Progenitor cell of endocrine pancreas (in vitro differentiated cells): ENCODE results near the gene SEMA6D. TPM values are rescaled to one million over a fixed set of nuclear protein-coding genes. Genes with fewer than 3 reads are reported as not detected.
A peak's percentile ranks its signal among the peaks of the same experiment; 100 is the strongest.

Experiments
- DNase-seq: peaks from one replicate; pipeline ENCODE4 v3.0.0; 2021; ENCODE audit warnings: low spot score; ENCODE audit not compliant: unreplicated experiment
- H3K27ac Mint-ChIP-seq: 2 replicates; pipeline ENCODE4 v1.8.0; 2021; ENCODE audit warnings: mild to moderate bottlenecking, moderate library complexity, mixed read lengths
- H3K27me3 Mint-ChIP-seq: 2 replicates; pipeline ENCODE4 v1.8.0; 2021; ENCODE audit warnings: mixed read lengths
- H3K36me3 Mint-ChIP-seq: 2 replicates; pipeline ENCODE4 v1.8.0; 2022; ENCODE audit warnings: mixed read lengths; ENCODE audit not compliant: insufficient read depth
- H3K4me1 Mint-ChIP-seq: 2 replicates; pipeline ENCODE4 v1.8.0; 2021; ENCODE audit warnings: low read depth, mixed read lengths
- H3K4me3 Mint-ChIP-seq: 2 replicates; pipeline ENCODE4 v1.8.0; 2021; ENCODE audit warnings: low read depth, mild to moderate bottlenecking, moderate library complexity, mixed read lengths
- H3K9me3 Mint-ChIP-seq: 2 replicates; pipeline ENCODE4 v1.8.0; 2021; ENCODE audit warnings: low read depth, mixed read lengths
- total RNA-seq: library from RNA; stranded (reverse); gene quantifications from 2 replicates; pipeline ENCODE4 v1.2.1, GENCODE V29; 2021
- TF ChIP-seq, protein P1 (sequence below): fragments of 200-600 bp; sonication (generic); IDR thresholded peaks from one replicate; pipeline ENCODE4 v1.5.0; 2021; ENCODE audit warnings: antibody characterized with exemption, mild to moderate bottlenecking; ENCODE audit not compliant: unreplicated experiment

The SEMA6D gene
- total RNA-seq, 1 donor from 2014 or later: 10.6 TPM

DNA sequence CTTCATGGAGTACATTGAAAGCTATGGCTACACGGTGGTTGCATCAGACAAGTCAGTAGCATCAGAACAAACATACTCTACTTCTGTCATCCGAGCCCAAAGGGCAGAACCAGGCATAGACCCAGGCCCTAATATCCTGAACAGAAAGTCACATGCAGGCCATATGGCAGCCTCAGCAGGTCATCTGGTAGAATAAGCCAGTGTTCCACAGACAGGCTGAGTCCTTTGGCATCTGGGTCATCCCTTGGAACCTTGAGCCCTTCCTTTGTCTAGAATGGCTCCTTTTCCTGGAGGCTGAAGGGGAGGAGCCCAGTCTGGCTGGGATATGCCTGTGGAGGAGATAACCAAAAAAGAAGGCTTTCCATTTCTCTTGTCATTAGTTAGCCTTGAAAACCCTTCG is 29.2 kb downstream of the SEMA6D start:
- TF ChIP-seq, protein P1, sequence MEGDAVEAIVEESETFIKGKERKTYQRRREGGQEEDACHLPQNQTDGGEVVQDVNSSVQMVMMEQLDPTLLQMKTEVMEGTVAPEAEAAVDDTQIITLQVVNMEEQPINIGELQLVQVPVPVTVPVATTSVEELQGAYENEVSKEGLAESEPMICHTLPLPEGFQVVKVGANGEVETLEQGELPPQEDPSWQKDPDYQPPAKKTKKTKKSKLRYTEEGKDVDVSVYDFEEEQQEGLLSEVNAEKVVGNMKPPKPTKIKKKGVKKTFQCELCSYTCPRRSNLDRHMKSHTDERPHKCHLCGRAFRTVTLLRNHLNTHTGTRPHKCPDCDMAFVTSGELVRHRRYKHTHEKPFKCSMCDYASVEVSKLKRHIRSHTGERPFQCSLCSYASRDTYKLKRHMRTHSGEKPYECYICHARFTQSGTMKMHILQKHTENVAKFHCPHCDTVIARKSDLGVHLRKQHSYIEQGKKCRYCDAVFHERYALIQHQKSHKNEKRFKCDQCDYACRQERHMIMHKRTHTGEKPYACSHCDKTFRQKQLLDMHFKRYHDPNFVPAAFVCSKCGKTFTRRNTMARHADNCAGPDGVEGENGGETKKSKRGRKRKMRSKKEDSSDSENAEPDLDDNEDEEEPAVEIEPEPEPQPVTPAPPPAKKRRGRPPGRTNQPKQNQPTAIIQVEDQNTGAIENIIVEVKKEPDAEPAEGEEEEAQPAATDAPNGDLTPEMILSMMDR: no peak
- Mint-ChIP-seq H3K4me3 (no peak overlapping the region), H3K27me3 (peaks cover 4% of the 10 kb centered on the region), H3K4me1 (peaks cover 9% of the 10 kb centered on the region), H3K36me3 (no peaks in the 10 kb centered on the region), H3K27ac (no peak overlapping the region), H3K9me3 (no peaks in the 10 kb centered on the region)
- DNase-seq: no peak

DNA sequence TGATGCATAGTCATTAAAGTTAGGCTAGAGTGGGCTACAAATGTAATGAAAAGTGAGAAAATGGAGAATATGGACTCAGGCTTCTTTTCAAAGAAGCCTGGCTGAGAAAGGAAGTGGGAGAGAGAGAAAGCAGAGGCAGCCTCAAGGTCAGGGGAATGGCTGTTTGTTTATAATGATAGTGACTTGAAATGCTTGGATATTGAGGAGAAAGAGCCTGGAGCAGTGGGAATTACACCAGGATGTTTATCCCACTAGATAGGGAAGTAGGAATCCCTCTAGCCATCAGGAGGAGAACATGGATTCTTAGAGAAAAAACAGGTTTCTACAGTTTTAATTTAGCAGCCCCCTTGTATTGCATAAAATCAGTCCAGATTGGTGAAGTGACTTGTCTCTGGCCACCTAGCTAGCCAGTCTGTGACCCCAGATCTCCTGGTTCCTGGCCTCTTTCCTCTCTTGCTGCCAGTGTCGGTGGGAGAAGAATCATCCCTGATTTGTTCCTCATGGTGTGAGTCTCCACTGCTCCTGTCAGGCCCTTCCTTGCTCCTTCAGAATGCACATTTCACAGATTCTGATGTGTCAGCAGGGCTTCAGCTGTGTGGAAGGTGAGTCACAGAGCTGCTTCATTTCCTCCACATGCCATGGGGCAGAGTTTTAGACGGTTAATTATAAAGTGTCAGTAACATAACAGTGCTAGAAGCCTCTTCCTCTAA is 32.9 kb downstream of the SEMA6D start:
- peaks cover 13% of the 10 kb centered on the region for H3K36me3 Mint-ChIP-seq

DNA sequence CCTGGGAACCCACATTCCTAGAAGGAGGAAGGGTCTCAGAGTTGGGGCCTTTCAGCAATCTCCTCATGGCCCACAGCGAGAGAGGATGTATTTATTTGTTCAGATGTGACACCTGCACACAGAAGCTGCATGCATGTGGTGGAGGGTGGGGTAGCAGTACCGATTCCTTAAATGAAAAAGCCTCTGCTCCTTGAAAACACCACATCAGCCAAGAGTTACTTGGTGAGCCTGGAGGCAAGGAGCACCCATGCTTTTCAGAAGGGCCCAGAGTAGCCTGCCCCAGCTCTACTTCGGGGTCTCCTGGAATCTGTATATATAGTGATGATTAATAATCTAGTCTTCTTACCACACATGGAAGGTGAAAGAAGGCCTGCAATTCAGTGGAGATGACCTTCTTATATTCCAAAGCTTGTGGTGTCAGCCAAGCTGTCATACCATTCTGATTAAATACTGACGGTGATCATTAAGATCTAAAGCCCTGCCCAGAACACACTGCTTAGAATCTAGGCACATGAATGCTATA is 33.5 kb downstream of the SEMA6D start:
- DNase-seq: no peak
- Mint-ChIP-seq H3K27me3 (no peaks in the 10 kb centered on the region), H3K36me3 (peaks cover 13% of the 10 kb centered on the region), H3K9me3 (peaks cover 24% of the 10 kb centered on the region), H3K27ac (no peak overlapping the region), H3K4me3 (no peak overlapping the region), H3K4me1 (no peaks in the 10 kb centered on the region)
- TF ChIP-seq, protein P1: no peak

More for the DNA sequence above, 32.9 kb downstream of the SEMA6D start:
- H3K9me3 Mint-ChIP-seq: peaks cover 21% of the 10 kb centered on the region
- TF ChIP-seq, protein P1: no peak
- peaks cover under 1% of the 10 kb centered on the region for H3K4me1 Mint-ChIP-seq
- peak overlapping the region; percentile 29 for H3K27ac Mint-ChIP-seq
- no peak for DNase-seq
- no peaks in the 10 kb centered on the region for H3K27me3 Mint-ChIP-seq
- no peak overlapping the region for H3K4me3 Mint-ChIP-seq

DNA sequence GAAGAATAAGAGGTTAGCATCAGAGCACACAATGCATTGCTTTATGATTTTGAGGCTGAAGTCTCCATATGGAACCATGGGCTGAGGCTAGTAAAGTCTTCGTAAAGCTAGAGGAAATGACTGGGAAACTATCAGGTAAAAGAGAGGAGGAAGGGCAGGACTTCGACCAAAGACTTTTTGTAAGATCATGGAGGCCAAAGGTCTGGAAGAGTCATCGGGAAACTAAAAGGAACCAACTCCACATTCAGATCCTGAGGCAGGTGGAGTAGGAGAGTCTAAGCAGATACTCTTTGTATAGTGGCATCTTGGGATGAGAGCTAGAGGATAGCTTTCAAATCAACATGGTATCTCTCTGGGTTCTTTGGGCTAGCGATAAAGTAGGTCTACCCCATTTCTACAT is 36.3 kb downstream of the SEMA6D start:
- H3K36me3 Mint-ChIP-seq: peaks cover 13% of the 10 kb centered on the region
- no peaks in the 10 kb centered on the region for H3K27me3 Mint-ChIP-seq
- no peak overlapping the region for H3K27ac Mint-ChIP-seq
- no peaks in the 10 kb centered on the region for H3K4me1 Mint-ChIP-seq
- TF ChIP-seq, protein P1: no peak
- H3K9me3 Mint-ChIP-seq: peaks cover 24% of the 10 kb centered on the region
- no peak for DNase-seq
- H3K4me3 Mint-ChIP-seq: no peak overlapping the region

DNA sequence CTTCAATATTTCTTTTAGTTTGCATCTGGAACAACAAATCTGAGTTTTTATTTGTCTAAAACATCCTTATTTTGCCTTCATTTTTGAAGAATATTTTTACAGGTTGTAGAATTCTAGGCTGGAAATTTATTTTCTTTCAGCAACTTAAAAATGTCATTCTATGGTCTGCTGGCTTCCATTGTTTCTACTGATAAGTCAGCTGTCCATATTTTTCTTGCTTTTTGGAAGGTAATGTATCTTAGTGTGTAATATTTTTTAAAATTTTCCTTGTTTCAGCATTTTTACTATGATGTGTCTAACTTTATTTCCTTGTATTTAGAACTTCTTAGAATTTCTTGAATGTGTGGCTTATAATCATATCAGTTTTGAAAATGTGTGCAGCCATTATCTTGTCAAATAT is 37.0 kb downstream of the SEMA6D start:
- Mint-ChIP-seq H3K4me1 (no peaks in the 10 kb centered on the region), H3K27me3 (no peaks in the 10 kb centered on the region), H3K36me3 (peaks cover 13% of the 10 kb centered on the region), H3K27ac (no peak overlapping the region), H3K4me3 (no peak overlapping the region), H3K9me3 (peaks cover 24% of the 10 kb centered on the region)
- TF ChIP-seq, protein P1: no peak
- DNase-seq: no peak
